GM21529 (cell line): ENCODE measurements around the gene RPS17.

Experiments
- ATAC-seq: cut with Tn5 transposase; IDR thresholded peaks from one replicate; pipeline ENCODE4 v1.9.1; 2021; ENCODE audit not compliant: unreplicated experiment

RPS17 gene

GRCh38 chr15:82540055-82540983 is at the start of gene RPS17:
RPS17 (minus strand) TSS chr15:82540457; CDS start chr15:82540428, 29 bp downstream.
- ATAC-seq = peak; percentile 93

DNA sequence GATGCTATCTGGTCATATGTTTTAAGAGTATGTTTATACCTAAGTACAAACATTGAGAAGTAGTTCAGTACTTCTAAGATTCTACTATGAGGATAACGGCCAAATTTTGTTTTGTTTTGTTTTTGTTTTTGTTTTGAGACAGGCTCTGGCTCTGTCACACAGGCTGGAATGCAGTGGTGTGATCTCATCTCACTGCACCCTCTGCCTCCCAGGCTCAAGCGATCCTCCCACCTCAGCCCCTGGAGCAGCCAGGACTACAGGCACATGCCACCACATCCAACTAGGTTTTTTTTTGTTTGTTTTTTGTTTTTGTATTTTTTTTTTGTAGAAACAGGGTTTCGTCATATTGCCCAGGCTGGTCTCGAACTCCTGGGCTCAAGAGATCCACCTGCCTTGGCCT is 47.5 kb upstream of the RPS17 start:
- ATAC-seq = no peak

GRCh38 chr15:82585072-82585471 is 44.8 kb upstream of the RPS17 start:
- ATAC-seq = no peak

DNA sequence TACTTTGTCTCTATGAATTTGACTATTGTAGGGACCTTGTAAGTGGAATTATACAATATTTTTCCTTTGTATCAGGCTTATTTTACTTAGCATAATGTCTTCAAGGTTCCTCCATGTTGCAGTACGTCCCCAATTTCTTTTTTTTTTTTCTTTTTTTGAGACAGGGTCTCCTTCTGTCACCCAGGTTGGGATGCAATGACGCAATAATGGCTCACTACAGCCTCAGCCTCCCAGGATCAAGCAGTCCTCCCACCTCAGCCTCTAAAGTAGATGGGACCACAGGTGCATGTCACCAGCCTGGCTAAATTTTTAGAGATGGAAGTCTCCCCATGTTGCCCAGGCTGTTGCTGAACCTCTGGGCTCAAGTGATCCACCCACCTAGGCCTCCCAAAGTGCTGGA is 40.5 kb upstream of the RPS17 start:
- no peak for ATAC-seq

DNA sequence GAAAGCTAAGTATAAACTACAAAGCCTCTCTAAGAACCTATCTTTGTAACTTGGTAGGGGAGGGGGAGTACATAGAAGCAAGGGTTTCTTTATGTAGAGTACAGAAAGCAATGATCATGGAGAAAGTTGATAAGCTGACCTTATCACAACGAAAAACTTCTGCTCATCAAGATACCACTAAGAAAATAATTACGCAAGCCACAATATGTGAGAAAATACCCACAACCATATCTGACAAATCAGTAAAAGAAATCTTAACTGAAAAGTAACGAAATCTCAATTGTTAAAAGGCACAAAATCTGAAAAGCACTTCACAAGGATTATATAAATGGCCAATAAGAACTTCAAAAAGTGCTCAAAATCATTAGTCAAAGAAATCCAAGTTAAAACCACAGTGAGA is 35.1 kb upstream of the RPS17 start:
- no peak for ATAC-seq

GRCh38 chr15:82572986-82573385 is 32.7 kb upstream of the RPS17 start:
- no peak for ATAC-seq

DNA sequence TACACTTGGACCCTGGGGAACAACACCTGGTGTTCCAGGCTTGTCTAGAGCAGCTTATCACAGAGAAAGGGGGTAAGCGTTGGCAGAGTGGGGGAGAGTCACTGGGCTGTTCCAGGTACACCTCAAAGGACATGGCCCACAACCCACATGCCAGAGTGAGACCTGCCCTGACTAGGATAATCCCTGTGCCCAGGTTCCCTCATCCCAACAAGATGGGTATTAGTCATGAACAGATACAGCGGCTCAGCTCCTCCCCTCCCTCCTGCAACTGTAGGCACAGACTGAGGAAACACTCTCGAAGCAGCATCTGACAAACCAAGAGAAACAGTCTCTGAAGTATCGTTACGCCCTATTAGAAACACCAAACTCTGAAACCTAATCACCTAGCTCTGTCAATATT is 32.1 kb upstream of the RPS17 start:
- no peak for ATAC-seq

DNA sequence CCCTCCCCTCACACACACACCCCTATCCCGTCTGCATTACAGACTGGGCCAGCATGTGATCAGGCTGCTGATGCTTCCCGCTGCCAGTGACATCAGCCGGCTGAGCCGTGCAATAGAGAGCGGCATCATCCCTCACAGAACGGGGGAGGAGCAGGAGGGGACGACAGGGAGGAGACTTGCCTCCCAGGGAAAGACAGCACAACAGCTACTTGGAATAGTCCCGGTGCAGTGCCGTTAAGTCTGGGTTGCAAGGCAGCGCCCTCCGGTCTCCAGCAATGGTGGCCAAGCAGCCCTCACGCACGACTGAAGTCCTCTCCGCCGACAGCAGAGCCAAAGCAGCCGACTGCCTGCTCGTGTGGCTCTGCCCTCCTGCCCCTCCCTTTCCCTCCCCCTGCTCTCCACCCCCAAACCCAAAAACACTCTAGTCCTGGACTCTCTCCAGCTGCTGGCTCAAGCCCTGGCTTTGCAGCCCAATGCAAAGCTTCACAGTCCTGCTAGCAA is 31.5 kb upstream of the RPS17 start:
- no peak for ATAC-seq

GRCh38 chr15:82570721-82571508 is 30.7 kb upstream of the RPS17 start:
- ATAC-seq = no peak

- ATAC-seq = no peak
Observed at GRCh38 chr15:82569834-82570233, 29.6 kb upstream of the RPS17 start.

DNA sequence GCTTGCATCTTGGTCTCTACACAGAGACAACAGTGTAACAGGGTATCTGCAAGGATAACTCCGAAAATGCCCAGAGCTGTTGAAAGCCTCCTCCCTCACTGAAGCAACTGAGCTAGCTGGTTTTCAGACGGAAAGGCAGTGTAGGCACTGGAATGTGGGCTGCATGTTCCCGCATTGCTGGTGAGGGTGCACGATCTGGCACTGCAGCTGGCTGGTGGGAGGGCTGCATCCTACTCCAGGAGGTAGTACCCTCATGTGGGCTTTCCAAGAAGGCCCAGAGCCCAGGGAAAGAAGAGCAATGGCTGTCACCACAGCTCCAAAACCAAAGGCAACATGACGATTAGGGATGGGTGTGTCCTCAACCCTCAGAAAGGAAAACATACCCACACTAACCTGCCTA is 28.7 kb upstream of the RPS17 start:
- no peak for ATAC-seq

GRCh38 chr15:82567661-82568060 is 27.4 kb upstream of the RPS17 start:
- no peak for ATAC-seq

GRCh38 chr15:82566690-82567089 is 26.4 kb upstream of the RPS17 start:
- no peak for ATAC-seq

GRCh38 chr15:82558502-82558901 is 18.2 kb upstream of the RPS17 start:
- no peak for ATAC-seq

GRCh38 chr15:82556315-82557035 is 16.2 kb upstream of the RPS17 start:
- ATAC-seq = no peak

GRCh38 chr15:82554849-82555248 is 14.6 kb upstream of the RPS17 start:
- no peak for ATAC-seq

DNA sequence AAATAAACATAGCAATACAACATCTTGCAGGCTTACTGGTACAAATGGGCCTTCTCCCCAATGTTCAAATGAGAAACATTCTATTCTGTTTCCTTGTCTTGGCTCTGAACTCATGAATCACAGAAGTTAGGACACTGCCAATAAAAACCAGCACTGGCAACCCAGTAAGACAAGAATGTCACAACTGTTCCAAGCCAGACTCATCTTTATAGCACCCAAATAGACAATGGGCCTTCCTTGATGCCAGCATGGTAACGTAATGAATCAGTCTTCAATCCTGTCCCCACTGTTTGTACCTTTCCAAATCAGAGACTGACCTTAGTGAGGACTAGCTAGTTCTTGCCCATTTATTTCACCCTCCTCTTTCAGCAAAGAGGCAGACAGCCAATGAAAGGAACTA is 14.1 kb upstream of the RPS17 start:
- no peak for ATAC-seq

DNA sequence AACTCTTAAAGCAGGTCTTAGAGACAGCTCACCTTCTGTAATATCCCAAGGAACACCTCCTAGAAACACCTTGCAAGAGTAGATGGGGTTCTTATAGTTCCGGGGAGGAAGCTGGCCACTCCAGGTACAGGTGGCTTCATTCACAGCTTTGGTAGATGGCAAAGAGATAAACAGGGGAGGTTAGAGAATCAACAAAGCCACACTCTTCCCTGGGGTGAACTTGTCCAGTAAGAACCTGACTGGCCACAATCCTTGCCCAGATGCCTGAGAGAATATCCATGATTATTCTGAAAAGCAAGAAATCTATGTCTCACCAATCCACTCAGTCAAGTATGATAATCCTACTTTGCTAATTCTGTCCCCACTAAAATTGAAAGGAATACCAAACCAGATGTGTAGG is 13.6 kb upstream of the RPS17 start:
- ATAC-seq = no peak

GRCh38 chr15:82552861-82553260 is 12.6 kb upstream of the RPS17 start:
- no peak for ATAC-seq

DNA sequence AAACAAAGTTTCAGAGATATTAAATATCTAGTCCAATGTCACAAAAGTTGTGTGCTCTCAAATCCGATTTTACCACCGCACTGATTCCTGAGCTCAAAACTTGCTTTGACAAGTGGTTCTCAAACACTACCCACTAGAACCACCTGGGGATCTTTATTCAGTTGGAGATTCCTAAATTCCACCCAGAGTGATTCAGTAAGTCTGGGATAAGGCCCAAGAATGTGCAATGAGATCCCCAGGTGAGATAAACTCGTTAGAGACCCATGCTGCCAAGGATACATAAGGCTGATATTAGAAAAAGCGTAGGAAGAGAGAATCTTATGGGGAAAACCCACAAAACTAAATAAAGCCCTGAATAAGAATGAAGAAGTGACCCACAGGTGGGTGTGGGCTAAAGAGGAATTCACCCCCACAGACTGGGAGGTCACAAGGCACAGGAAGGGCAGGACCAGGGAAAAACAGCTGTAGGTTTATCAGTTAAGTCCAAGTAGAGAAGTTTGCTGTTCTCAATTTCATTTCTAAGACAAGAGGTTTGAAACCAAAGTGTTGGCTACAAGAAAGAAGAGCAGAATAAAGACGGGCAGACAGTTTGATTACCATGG is 11.5 kb upstream of the RPS17 start:
- peak; percentile 78 for ATAC-seq

- ATAC-seq = no peak
Observed at GRCh38 chr15:82549199-82549665, 9.0 kb upstream of the RPS17 start.
